Activated CD4-positive, alpha-beta T cell treated with anti-CD3 and anti-CD28 coated beads, Interleukin-2, amount 10 ng/mL, durations not matched to agents 7 days and 5 days (primary cell): ENCODE measurements around the gene LHPP. TPM values are rescaled to one million over a fixed set of nuclear protein-coding genes. Genes with fewer than 3 reads are reported as not detected.

ENCODE experiments used
- CTCF ChIA-PET: fragments of 350-600 bp; sonication (Branson Sonifier 250); formaldehyde crosslinking; loops from one replicate; lab custom pipeline; 2021; ENCODE audit warnings: antibody characterized with exemption; lab: Charles Lee
- POLR2A ChIA-PET: fragments of 350-600 bp; sonication (Branson Sonifier 250); formaldehyde crosslinking; loops from one replicate; lab custom pipeline; 2021; ENCODE audit warnings: antibody characterized with exemption; lab: Charles Lee
- DNase-seq: peaks from one replicate; pipeline ENCODE4 v3.0.0-alpha.2; 2020
- H3K27ac Mint-ChIP-seq: one replicate; pipeline ENCODE4 v1.8.0; 2021; ENCODE audit warnings: mild to moderate bottlenecking, moderate library complexity, mixed read lengths
- H3K27me3 Mint-ChIP-seq: one replicate; pipeline ENCODE4 v1.8.0; 2021; ENCODE audit warnings: mixed read lengths
- H3K36me3 Mint-ChIP-seq: one replicate; pipeline ENCODE4 v1.8.0; 2021; ENCODE audit warnings: low read depth, mixed read lengths
- H3K4me1 Mint-ChIP-seq: one replicate; pipeline ENCODE4 v1.8.0; 2021; ENCODE audit warnings: mixed read lengths
- H3K4me3 Mint-ChIP-seq: one replicate; pipeline ENCODE4 v1.8.0; 2021; ENCODE audit warnings: mild to moderate bottlenecking, moderate library complexity, mixed read lengths
- H3K9me3 Mint-ChIP-seq: one replicate; pipeline ENCODE4 v1.8.0; 2021; ENCODE audit warnings: mixed read lengths
- total RNA-seq, 2 experiments: library from RNA; stranded (reverse); gene quantifications; one replicate each; pipeline ENCODE4 v1.2.3, GENCODE V29; 2021

The LHPP gene
- total RNA-seq, 2 experiments from 2014 or later: 24.2 to 28.0 TPM

- DNase-seq: no peak
- no peaks in the 10 kb centered on the region for H3K9me3 Mint-ChIP-seq
- no peak overlapping the region for H3K27ac Mint-ChIP-seq
- CTCF ChIA-PET: interaction anchor here (1.0 kb wide), 1 partner anchor 208 kb away, joined by 3 read pairs; no protein-coding TSS in a partner anchor
- no peaks in the 10 kb centered on the region for H3K36me3 Mint-ChIP-seq
- no peaks in the 10 kb centered on the region for H3K27me3 Mint-ChIP-seq
- POLR2A ChIA-PET: no interaction called here
- no peak overlapping the region for H3K4me3 Mint-ChIP-seq
- H3K4me1 Mint-ChIP-seq: peaks cover 4% of the 10 kb centered on the region
Measured at GRCh38 chr10:124533266-124533665, 71.6 kb downstream of the LHPP start.

GRCh38 chr10:124534231-124534798, 72.7 kb downstream of the LHPP start:
- H3K4me3 Mint-ChIP-seq: no peak overlapping the region
- ChIA-PET CTCF (no interaction called here), POLR2A (no interaction called here)
- H3K9me3 Mint-ChIP-seq: no peaks in the 10 kb centered on the region
- peak; percentile 46 for DNase-seq
- H3K27ac Mint-ChIP-seq: no peak overlapping the region
- no peaks in the 10 kb centered on the region for H3K27me3 Mint-ChIP-seq
- H3K4me1 Mint-ChIP-seq: peaks cover 4% of the 10 kb centered on the region
- no peaks in the 10 kb centered on the region for H3K36me3 Mint-ChIP-seq

DNA sequence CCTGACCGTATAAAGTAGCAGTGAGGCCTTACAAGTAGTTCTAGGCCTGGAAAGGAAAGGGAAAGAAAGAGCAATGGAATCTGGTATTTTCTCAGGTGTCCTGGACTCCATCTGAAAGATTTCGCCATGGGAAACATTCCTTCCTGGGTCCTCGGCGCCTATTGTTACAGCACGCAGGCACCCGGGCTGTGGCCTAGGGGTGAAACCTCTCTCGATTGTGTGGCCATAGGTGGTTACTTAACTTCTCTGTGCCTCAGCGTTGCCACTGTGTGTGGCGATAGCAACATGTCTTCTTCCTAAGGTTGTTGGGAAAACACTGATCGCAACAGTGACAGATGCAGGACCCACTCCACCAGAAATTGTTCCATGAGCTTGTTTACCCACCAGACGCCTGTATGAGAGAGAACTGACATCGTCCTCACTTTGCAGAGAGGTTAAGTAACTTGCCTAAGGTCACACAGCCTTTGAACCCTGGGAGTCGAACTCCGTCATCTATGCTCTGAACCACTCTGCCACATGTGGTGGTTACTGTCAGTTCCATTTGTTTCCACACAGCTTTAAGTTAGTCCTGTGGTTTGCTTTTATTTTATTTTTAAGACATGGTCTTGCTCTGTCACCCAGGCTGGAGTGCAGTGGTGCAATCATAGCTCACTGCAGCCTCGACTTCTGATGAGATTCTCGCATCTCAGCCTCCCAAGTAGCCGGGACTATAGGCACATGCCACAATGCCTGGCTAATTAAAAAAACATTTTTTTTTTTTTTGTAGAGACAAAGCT, 73.4 kb downstream of the LHPP start:
- H3K27me3 Mint-ChIP-seq: no peaks in the 10 kb centered on the region
- no peak overlapping the region for H3K4me3 Mint-ChIP-seq
- ChIA-PET CTCF (interaction anchor here (0.6 to 0.8 kb wide), 4 partner anchors 29 to 332 kb away, joined by 3 to 5 read pairs (median 4); no protein-coding TSS in a partner anchor), POLR2A (interaction anchor here (0.7 kb wide), 1 partner anchor 116 kb away, joined by 5 read pairs; no protein-coding TSS in a partner anchor)
- H3K4me1 Mint-ChIP-seq: peaks cover 4% of the 10 kb centered on the region
- no peak for DNase-seq
- H3K36me3 Mint-ChIP-seq: no peaks in the 10 kb centered on the region
- peak overlapping the region; percentile 17 for H3K27ac Mint-ChIP-seq
- no peaks in the 10 kb centered on the region for H3K9me3 Mint-ChIP-seq

- DNase-seq: no peak
- H3K27ac Mint-ChIP-seq: no peak overlapping the region
- peaks cover 4% of the 10 kb centered on the region for H3K4me1 Mint-ChIP-seq
- no peak overlapping the region for H3K4me3 Mint-ChIP-seq
- H3K36me3 Mint-ChIP-seq: no peaks in the 10 kb centered on the region
- H3K9me3 Mint-ChIP-seq: no peaks in the 10 kb centered on the region
- ChIA-PET CTCF (interaction anchor here (0.6 to 0.8 kb wide), 2 partner anchors 29 to 206 kb away, joined by 3 to 4 read pairs; no protein-coding TSS in a partner anchor), POLR2A (no interaction called here)
- H3K27me3 Mint-ChIP-seq: no peaks in the 10 kb centered on the region
Measured at GRCh38 chr10:124535731-124536495, 74.3 kb downstream of the LHPP start.

- H3K36me3 Mint-ChIP-seq: no peaks in the 10 kb centered on the region
- CTCF ChIA-PET: no interaction called here
- H3K9me3 Mint-ChIP-seq: no peaks in the 10 kb centered on the region
- H3K27ac Mint-ChIP-seq: no peak overlapping the region
- POLR2A ChIA-PET: no interaction called here
- no peaks in the 10 kb centered on the region for H3K27me3 Mint-ChIP-seq
- no peak for DNase-seq
- peaks cover 4% of the 10 kb centered on the region for H3K4me1 Mint-ChIP-seq
- no peak overlapping the region for H3K4me3 Mint-ChIP-seq
Measured at GRCh38 chr10:124536496-124537050, 75.0 kb downstream of the LHPP start.

DNA sequence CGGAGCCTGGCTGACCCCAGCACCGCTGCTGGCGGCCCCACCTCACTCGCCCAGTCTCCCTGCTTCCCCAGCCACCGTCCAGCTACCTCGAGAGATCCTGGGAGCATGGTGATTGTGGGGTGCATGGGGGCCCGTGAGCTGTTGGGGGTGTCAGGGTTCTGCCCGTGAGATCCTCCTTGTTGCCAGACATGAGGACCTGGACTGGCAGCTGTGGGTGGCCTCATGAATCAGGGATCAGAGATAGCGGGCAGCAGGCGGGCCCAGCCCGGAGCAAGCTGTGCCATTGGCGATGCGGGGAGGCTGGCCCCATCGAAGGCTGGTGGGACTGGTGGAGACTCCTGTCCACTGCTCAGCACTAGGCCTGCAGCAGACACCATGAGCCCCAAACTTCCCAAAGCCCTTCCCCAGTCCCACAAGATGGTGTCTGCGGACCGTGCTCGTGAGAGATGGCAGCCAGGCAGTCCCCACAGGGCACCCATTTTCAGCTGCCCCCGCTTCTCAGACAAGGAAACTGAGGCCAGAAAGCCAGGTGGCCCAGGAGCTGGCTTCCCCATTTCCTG, 75.6 kb downstream of the LHPP start:
- H3K36me3 Mint-ChIP-seq: no peaks in the 10 kb centered on the region
- H3K4me3 Mint-ChIP-seq: no peak overlapping the region
- H3K27me3 Mint-ChIP-seq: no peaks in the 10 kb centered on the region
- no peak overlapping the region for H3K27ac Mint-ChIP-seq
- DNase-seq: no peak
- peaks cover 4% of the 10 kb centered on the region for H3K4me1 Mint-ChIP-seq
- H3K9me3 Mint-ChIP-seq: no peaks in the 10 kb centered on the region
- ChIA-PET POLR2A (no interaction called here), CTCF (interaction anchor here (1.0 kb wide), 1 partner anchor 210 kb away, joined by 3 read pairs; no protein-coding TSS in a partner anchor)

DNA sequence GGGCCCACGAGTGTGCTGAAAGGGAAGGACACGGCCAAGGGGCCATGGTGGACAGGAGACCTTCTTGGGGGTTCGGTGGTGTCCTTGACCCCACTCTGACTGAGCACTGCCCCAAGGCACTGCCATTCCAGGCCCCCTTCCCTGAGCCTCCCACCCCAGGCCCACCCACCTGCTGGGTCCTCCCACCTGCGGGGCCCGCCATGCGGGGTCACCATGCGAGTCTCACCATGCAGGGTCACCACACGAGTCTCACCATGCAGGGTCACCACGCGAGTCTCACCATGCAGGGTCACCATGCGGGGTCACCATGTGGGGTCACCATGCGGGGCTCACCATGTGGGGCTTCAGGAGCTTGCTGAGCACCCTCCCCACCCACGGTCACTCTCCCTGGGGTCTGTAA, 76.3 kb downstream of the LHPP start:
- ChIA-PET POLR2A (no interaction called here), CTCF (interaction anchor here (1.0 to 2.2 kb wide), 4 partner anchors 7 to 209 kb away, joined by 3 to 9 read pairs (median 4); no protein-coding TSS in a partner anchor)
- Mint-ChIP-seq H3K36me3 (no peaks in the 10 kb centered on the region), H3K27ac (no peak overlapping the region), H3K4me1 (peaks cover 4% of the 10 kb centered on the region), H3K27me3 (no peaks in the 10 kb centered on the region), H3K9me3 (no peaks in the 10 kb centered on the region), H3K4me3 (no peak overlapping the region)
- DNase-seq: no peak

DNA sequence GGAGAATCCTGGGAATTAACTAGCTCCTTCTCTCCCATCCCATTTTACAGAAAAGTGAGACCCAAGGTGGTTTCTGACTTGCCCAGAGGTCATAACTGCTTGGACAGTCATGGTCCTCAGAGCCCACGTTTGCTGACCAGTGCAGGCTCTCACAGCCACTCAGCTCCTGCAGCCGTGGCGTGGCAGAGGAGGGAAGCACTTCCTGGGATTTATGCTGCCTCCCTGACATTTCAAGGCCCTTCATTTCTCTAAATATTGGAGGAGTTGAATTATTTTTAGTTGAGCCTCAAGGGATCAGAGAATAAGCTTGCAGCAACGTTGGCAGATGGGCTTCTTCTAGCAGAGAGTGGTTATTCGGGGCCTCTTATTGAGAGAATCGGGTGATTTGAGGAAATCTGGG, 77.1 kb downstream of the LHPP start:
- POLR2A ChIA-PET: no interaction called here
- Mint-ChIP-seq H3K27me3 (no peaks in the 10 kb centered on the region), H3K4me1 (peaks cover 4% of the 10 kb centered on the region), H3K4me3 (no peak overlapping the region), H3K27ac (no peak overlapping the region), H3K9me3 (no peaks in the 10 kb centered on the region), H3K36me3 (no peaks in the 10 kb centered on the region)
- DNase-seq: no peak
- CTCF ChIA-PET: interaction anchor here (1.2 to 2.2 kb wide), 4 partner anchors 8 to 201 kb away, joined by 3 to 9 read pairs (median 4); no protein-coding TSS in a partner anchor

- H3K27me3 Mint-ChIP-seq: no peaks in the 10 kb centered on the region
- CTCF ChIA-PET: interaction anchor here (1.0 to 2.2 kb wide), 5 partner anchors 10 to 208 kb away, joined by 3 to 9 read pairs (median 3); no protein-coding TSS in a partner anchor
- no peak overlapping the region for H3K27ac Mint-ChIP-seq
- DNase-seq: peak; percentile 63
- H3K9me3 Mint-ChIP-seq: no peaks in the 10 kb centered on the region
- H3K4me1 Mint-ChIP-seq: peaks cover 6% of the 10 kb centered on the region
- H3K36me3 Mint-ChIP-seq: no peaks in the 10 kb centered on the region
- H3K4me3 Mint-ChIP-seq: no peak overlapping the region
- POLR2A ChIA-PET: no interaction called here
Measured at GRCh38 chr10:124539935-124540641, 78.5 kb downstream of the LHPP start.

DNA sequence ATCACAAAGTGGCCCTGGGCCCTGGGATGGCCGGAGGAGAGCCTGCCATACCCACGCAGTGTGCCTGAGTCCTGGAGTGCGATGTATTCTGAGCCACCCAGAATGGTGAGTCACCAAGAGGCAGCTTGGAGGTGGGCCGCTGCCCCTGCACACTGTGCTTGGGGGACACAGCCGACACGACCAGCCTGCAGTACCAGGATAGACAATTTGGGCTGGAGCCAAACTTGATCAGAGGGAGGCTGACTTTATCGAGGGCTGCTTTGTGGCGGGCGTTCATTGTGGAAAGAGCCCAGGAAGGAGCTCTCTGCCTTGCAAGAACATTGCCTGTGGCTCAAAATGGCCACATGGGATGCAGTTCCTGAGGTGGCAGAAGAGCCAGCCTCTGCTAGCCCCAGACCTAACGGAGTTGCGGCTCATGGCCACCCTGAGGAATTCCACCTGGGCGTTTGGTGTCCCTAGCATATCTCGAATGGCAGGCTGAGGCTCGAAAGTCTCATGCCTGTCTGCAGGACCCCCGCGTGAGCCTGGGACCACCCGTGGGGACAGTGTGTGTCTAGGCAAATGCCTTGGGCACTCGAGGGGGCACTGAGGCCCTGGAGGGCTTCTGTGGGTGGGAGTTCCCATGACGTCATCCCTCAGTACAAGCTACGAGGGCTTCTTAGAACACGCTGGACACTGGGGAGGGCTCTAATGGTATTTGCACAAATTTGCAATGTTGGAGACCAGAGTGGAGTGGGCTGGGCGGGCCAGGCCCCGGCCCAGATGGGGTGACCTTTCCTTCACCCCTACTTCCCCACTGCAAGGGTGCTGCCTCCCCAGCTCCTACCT, 79.7 kb downstream of the LHPP start:
- POLR2A ChIA-PET: no interaction called here
- CTCF ChIA-PET: interaction anchor here (0.5 to 1.4 kb wide), 4 partner anchors 152 to 247 kb away, joined by 3 read pairs; no protein-coding TSS in a partner anchor
- H3K27me3 Mint-ChIP-seq: no peaks in the 10 kb centered on the region
- H3K4me1 Mint-ChIP-seq: peaks cover 13% of the 10 kb centered on the region
- no peak overlapping the region for H3K4me3 Mint-ChIP-seq
- no peaks in the 10 kb centered on the region for H3K36me3 Mint-ChIP-seq
- no peak overlapping the region for H3K27ac Mint-ChIP-seq
- DNase-seq: no peak
- no peaks in the 10 kb centered on the region for H3K9me3 Mint-ChIP-seq

- ChIA-PET POLR2A (no interaction called here), CTCF (interaction anchor here (0.5 to 0.7 kb wide), 2 partner anchors 109 to 245 kb away, joined by 3 read pairs; no protein-coding TSS in a partner anchor)
- peaks cover 13% of the 10 kb centered on the region for H3K4me1 Mint-ChIP-seq
- H3K27ac Mint-ChIP-seq: no peak overlapping the region
- H3K27me3 Mint-ChIP-seq: no peaks in the 10 kb centered on the region
- no peak overlapping the region for H3K4me3 Mint-ChIP-seq
- DNase-seq: no peak
- no peaks in the 10 kb centered on the region for H3K9me3 Mint-ChIP-seq
- H3K36me3 Mint-ChIP-seq: no peaks in the 10 kb centered on the region
Measured at GRCh38 chr10:124542336-124542735, 80.7 kb downstream of the LHPP start.
